ENCODE measurements around the gene LENG9.

Gene LENG9

GRCh38 chr19:54421521-54421920 lies 42.1 kb downstream of the LENG9 start:
- no peak for DNase-seq (ENCODE audit: low spot score)

- DNase-seq (ENCODE audit: low spot score): no peak
Measured at GRCh38 chr19:54421169-54421516, 42.4 kb downstream of the LENG9 start.

- DNase-seq (ENCODE audit: low spot score): no peak
Measured at GRCh38 chr19:54420383-54421168, 43.0 kb downstream of the LENG9 start.

GRCh38 chr19:54420068-54420382 lies 43.6 kb downstream of the LENG9 start:
- no peak for DNase-seq (ENCODE audit: low spot score)

- no peak for DNase-seq (ENCODE audit: low spot score)
Measured at GRCh38 chr19:54418930-54419800, 44.4 kb downstream of the LENG9 start.

- DNase-seq (ENCODE audit: low spot score): peak; percentile 12
Measured at GRCh38 chr19:54418030-54418929, 45.3 kb downstream of the LENG9 start.

- DNase-seq (ENCODE audit: low spot score): no peak
Measured at GRCh38 chr19:54416695-54417491, 46.7 kb downstream of the LENG9 start.

GRCh38 chr19:54415901-54416673 lies 47.5 kb downstream of the LENG9 start:
- no peak for DNase-seq (ENCODE audit: low spot score)

- no peak for DNase-seq (ENCODE audit: low spot score)
Measured at GRCh38 chr19:54415208-54415900, 48.2 kb downstream of the LENG9 start, which contains the start of gene TTYH1. Gene TTYH1, plus strand, starts transcription at chr19:54415464. Its CDS starts 89 bp downstream, at chr19:54415553.

GRCh38 chr19:54414156-54414555 lies 49.4 kb downstream of the LENG9 start:
- DNase-seq (ENCODE audit: low spot score): no peak

- DNase-seq (ENCODE audit: low spot score): no peak
Measured at GRCh38 chr19:54412877-54413276, 50.7 kb downstream of the LENG9 start.
